Heart left ventricle (tissue), 13 donors: Measurements from ENCODE around the gene GNB1L.

Experiments
- POLR2A ChIP-seq, 2 donors: fragments of 450-650 bp; IDR thresholded peaks; one replicate each; pipeline ENCODE4 v1.6.1; 2017; ENCODE audit warnings: antibody characterized with exemption in 2 of 2, mild to moderate bottlenecking in 2 of 2, moderate library complexity in 2 of 2
- TF ChIP-seq, protein P1 (sequence below), 12 donors: fragments of 200-600 bp; sonication (generic) in 4 of 12; IDR thresholded peaks; one replicate each; pipeline versions ENCODE4 v1.5.0 to v1.8.0; 2018 to 2022; ENCODE audit warnings: antibody characterized with exemption in 12 of 12, mild to moderate bottlenecking in 5 of 12
- donor health status: ischemic (EF 13 %, LVEDD 7.1; RV severe dilation, severe dysfunction).
- donor health status: DM: no; HTN: yes; CAD: no.
- donor health status: DM: no; HTN: no; CAD: no.
- donor health status: ischemic (EF 25% LVEDD 6.9; RV normal size, moderate dysfunction).
- donor health status: ischemic (EF 25% LVEDD 5.7; RV mildly dilated, moderate dysfunction).
- donor health status: ischemic (EF 35%, LVEDD 5.7; RV mildly dilated, moderate dysfunction).
- donor health status: nonischemic (EF 11% LVEDD 7.7; RV severe dilation, severe dysfunction).
- donor health status: DM: yes; HTN: yes; CAD: no.
- donor health status: PGD.
- donor health status: ischemic (EF 29% LVEDD 5.4; RV normal size, mild dysfunction).
- donor health status: nonischemic (EF 23%, LVEDD 6.1; RV moderate dilation, normal function).

DNA sequence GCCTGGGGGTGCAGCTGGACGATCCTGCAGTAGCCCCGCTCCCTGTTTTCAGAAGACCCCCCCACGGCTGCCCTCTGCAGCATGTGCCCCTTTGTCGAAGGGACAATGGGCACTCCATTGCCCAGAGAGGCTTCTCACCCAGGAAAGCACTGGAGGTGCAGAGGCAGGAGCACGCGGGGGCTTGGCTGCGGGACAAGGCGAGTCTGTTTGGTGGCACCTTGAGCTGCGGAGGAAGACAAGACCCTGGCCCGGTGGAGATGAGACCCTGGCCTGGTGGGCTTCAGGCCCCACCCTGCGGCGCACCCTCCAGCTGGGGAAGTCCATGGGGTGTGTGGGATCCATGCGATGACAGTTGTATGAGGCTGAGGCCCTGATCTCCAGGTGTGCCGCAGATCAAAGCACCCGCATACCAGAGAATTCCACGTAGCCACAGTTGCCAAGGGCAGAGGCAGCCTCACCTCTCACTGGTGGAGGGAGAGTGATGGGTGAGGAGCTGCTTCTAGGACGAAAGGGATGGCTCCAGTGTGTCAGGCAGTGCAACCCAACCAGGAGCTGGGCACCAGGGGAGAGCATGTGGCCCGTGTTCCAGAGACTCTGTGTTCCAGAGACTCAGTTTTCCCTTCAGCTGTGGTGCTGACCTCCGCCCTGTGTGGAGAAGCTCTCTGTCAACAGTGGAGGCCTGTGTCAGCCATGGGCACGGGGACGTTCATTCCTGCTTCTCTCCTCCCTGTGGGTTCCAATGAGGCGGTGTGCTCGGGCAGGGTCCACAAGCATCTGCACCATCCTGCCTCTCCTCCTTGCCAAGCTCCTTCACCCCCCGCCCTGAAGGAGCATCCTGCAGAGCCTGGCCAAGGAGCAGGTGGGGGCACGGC, 84.1 kb downstream of the GNB1L start:
- TF ChIP-seq, protein P1, sequence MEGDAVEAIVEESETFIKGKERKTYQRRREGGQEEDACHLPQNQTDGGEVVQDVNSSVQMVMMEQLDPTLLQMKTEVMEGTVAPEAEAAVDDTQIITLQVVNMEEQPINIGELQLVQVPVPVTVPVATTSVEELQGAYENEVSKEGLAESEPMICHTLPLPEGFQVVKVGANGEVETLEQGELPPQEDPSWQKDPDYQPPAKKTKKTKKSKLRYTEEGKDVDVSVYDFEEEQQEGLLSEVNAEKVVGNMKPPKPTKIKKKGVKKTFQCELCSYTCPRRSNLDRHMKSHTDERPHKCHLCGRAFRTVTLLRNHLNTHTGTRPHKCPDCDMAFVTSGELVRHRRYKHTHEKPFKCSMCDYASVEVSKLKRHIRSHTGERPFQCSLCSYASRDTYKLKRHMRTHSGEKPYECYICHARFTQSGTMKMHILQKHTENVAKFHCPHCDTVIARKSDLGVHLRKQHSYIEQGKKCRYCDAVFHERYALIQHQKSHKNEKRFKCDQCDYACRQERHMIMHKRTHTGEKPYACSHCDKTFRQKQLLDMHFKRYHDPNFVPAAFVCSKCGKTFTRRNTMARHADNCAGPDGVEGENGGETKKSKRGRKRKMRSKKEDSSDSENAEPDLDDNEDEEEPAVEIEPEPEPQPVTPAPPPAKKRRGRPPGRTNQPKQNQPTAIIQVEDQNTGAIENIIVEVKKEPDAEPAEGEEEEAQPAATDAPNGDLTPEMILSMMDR (IDR thresholded peaks at IDR 0.05): no peak
- TF ChIP-seq POLR2A (IDR thresholded peaks at IDR 0.05): no peak
